ENCODE measurements around the gene MYL11.
A peak's percentile ranks its signal among the peaks of the same experiment; 100 is the strongest.

Gene MYL11

GRCh38 chr16:30406795-30407101, 32.1 kb downstream of the MYL11 start:
- Histone ChIP-seq H3K27me3 (no peaks in the 10 kb centered on the region), H3K27ac (peak overlapping the region; percentile 94)

GRCh38 chr16:30407102-30407803, 32.7 kb downstream of the MYL11 start, which contains the start of gene ZNF771:
Gene ZNF771, plus strand, starts transcription at chr16:30407606. Its CDS starts 448 bp downstream, at chr16:30408054.
- H3K27me3 ChIP-seq: no peaks in the 10 kb centered on the region
- peak within 1 kb of the TSS; percentile 94 for H3K27ac ChIP-seq

More at GRCh38 chr16:30406795-30407101, 32.1 kb downstream of the MYL11 start:
- peaks cover 59% of the 10 kb centered on the region for H3K4me1 ChIP-seq
- H4K20me1 ChIP-seq: peaks cover 22% of the 10 kb centered on the region
- no peaks in the 10 kb centered on the region for H3K9me3 ChIP-seq
- TF ChIP-seq Cebpa-rat (IDR thresholded peaks at IDR 0.05): no peak
- peaks cover 19% of the 10 kb centered on the region for H3K36me3 ChIP-seq
- H3K4me2 ChIP-seq: peak overlapping the region; percentile 93
- peak overlapping the region; percentile 84 for H3K4me3 ChIP-seq
- H3K9ac ChIP-seq: peak overlapping the region; percentile 93

GRCh38 chr16:30407804-30408534, 33.4 kb downstream of the MYL11 start:
- peaks cover 67% of the 10 kb centered on the region for H3K4me1 ChIP-seq
- peak overlapping the region; percentile 84 for H3K4me3 ChIP-seq
- peak overlapping the region; percentile 94 for H3K27ac ChIP-seq
- peak overlapping the region; percentile 93 for H3K9ac ChIP-seq
- H3K36me3 ChIP-seq: peaks cover 31% of the 10 kb centered on the region
- no peaks in the 10 kb centered on the region for H3K27me3 ChIP-seq
- H4K20me1 ChIP-seq: peaks cover 35% of the 10 kb centered on the region
- no peaks in the 10 kb centered on the region for H3K9me3 ChIP-seq
- H3K4me2 ChIP-seq: peak overlapping the region; percentile 93
- no peak for TF ChIP-seq Cebpa-rat (IDR thresholded peaks at IDR 0.05)

More at GRCh38 chr16:30407102-30407803, 32.7 kb downstream of the MYL11 start, which contains the start of gene ZNF771:
- H3K4me2 ChIP-seq: peak within 1 kb of the TSS; percentile 93
- H3K9me3 ChIP-seq: no peaks in the 10 kb centered on the region
- no peak for TF ChIP-seq Cebpa-rat (IDR thresholded peaks at IDR 0.05)
- peaks cover 60% of the 10 kb centered on the region for H3K4me1 ChIP-seq
- H3K4me3 ChIP-seq: peak within 1 kb of the TSS; percentile 84
- H4K20me1 ChIP-seq: peaks cover 27% of the 10 kb centered on the region
- H3K9ac ChIP-seq: peak within 1 kb of the TSS; percentile 93
- peaks cover 24% of the 10 kb centered on the region for H3K36me3 ChIP-seq

- H3K9me3 ChIP-seq: no peaks in the 10 kb centered on the region
- H4K20me1 ChIP-seq: peaks cover 49% of the 10 kb centered on the region
- peaks cover 46% of the 10 kb centered on the region for H3K36me3 ChIP-seq
- H3K27ac ChIP-seq: peak overlapping the region; percentile 94
- H3K4me3 ChIP-seq: peak overlapping the region; percentile 84
- TF ChIP-seq Cebpa-rat (IDR thresholded peaks at IDR 0.05): no peak
- no peaks in the 10 kb centered on the region for H3K27me3 ChIP-seq
- H3K4me1 ChIP-seq: peaks cover 80% of the 10 kb centered on the region
- H3K4me2 ChIP-seq: peak overlapping the region; percentile 93
- peak overlapping the region; percentile 93 for H3K9ac ChIP-seq
Measured at GRCh38 chr16:30409125-30410060, 34.8 kb downstream of the MYL11 start.

DNA sequence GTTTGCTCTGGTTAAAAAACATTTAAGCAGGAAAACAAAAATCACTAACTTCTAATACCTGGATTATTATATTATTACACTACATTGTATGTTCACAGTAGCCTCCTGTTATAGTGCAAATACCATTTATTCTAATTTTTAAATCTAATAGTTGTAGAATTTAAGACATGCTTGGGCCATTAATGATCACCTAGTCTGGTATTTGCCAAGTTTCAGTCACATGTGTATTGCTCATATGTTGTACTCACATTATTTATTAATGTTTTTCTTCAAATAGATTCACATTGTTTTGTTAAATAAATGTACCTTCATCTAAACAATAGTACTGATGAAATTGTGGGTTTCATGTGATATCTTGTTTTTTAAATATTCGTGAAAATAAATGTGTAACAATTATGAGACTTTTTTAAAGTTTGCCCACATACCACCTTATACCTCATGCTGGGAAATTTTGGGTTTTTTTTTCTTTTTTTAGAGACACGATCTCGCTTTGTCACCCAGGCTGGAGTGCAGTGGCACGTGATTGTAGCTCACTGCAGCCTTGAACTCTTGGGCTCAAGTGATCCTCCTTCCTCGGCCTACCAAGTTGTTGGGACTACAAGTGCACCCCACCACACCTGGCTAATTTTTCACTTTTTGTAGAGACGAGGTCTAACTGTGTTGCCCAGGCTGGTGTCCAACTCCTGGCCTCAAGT, 38.7 kb downstream of the MYL11 start:
- H3K9ac ChIP-seq: no peak overlapping the region
- peaks cover 79% of the 10 kb centered on the region for H3K4me1 ChIP-seq
- peaks cover 82% of the 10 kb centered on the region for H4K20me1 ChIP-seq
- no peak overlapping the region for H3K27ac ChIP-seq
- H3K4me3 ChIP-seq: no peak overlapping the region
- peaks cover 66% of the 10 kb centered on the region for H3K36me3 ChIP-seq
- H3K27me3 ChIP-seq: no peaks in the 10 kb centered on the region
- H3K4me2 ChIP-seq: 0 out of 2 replicates have a peak overlapping the region, but pooled peaks have one; percentile 93
- no peaks in the 10 kb centered on the region for H3K9me3 ChIP-seq
- no peak for TF ChIP-seq Cebpa-rat (IDR thresholded peaks at IDR 0.05)

GRCh38 chr16:30414159-30414558, 39.6 kb downstream of the MYL11 start:
- Histone ChIP-seq H3K27me3 (no peaks in the 10 kb centered on the region), H3K36me3 (peaks cover 75% of the 10 kb centered on the region), H3K9me3 (no peaks in the 10 kb centered on the region), H3K4me3 (no peak overlapping the region), H3K4me2 (no peak overlapping the region), H3K27ac (no peak overlapping the region), H3K4me1 (peaks cover 78% of the 10 kb centered on the region), H3K9ac (no peak overlapping the region), H4K20me1 (peaks cover 91% of the 10 kb centered on the region)
- no peak for TF ChIP-seq Cebpa-rat (IDR thresholded peaks at IDR 0.05)

DNA sequence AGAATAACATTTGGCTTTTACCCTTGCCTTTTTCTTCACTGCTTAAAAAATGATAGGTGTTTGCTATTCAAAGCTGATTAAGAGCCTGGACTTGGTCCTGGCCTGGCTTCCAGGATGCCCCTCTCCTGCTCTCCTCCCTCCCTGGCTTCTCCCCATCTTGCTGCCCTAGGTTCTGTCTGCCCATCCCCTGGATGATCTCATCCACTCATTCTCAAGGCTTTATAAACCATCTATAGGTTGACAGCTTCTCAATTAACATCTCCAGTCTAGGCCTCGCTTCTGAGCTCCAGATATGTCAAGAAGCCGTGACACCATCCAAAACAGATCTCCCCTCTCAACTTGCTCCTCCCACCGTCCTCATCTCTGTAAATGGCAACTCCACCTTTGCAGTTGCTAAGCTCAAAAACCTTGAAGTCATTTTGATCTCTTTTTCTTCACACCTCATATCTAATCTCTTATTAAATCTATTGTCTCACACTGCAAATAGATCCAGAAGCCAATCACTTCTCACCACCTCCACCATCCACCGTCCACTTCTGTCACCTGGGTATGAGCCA, 41.5 kb downstream of the MYL11 start:
- H3K4me3 ChIP-seq: no peak overlapping the region
- peaks cover 80% of the 10 kb centered on the region for H3K36me3 ChIP-seq
- peaks cover 94% of the 10 kb centered on the region for H4K20me1 ChIP-seq
- no peak overlapping the region for H3K9ac ChIP-seq
- H3K4me2 ChIP-seq: peak overlapping the region; percentile 91; the same call in 1 of the 2 replicates
- H3K27ac ChIP-seq: no peak overlapping the region
- H3K9me3 ChIP-seq: no peaks in the 10 kb centered on the region
- H3K27me3 ChIP-seq: no peaks in the 10 kb centered on the region
- H3K4me1 ChIP-seq: peaks cover 62% of the 10 kb centered on the region
- no peak for TF ChIP-seq Cebpa-rat (IDR thresholded peaks at IDR 0.05)

GRCh38 chr16:30416624-30417528, 42.3 kb downstream of the MYL11 start:
- H3K4me3 ChIP-seq: peak overlapping the region; percentile 70
- H3K27ac ChIP-seq: peak overlapping the region; percentile 81
- no peaks in the 10 kb centered on the region for H3K9me3 ChIP-seq

More at GRCh38 chr16:30416624-30417528, 42.3 kb downstream of the MYL11 start:
- H3K27me3 ChIP-seq: no peaks in the 10 kb centered on the region
- peaks cover 80% of the 10 kb centered on the region for H3K36me3 ChIP-seq
- peaks cover 54% of the 10 kb centered on the region for H3K4me1 ChIP-seq
- peak overlapping the region; percentile 77 for H3K9ac ChIP-seq
- TF ChIP-seq Cebpa-rat (IDR thresholded peaks at IDR 0.05): no peak
- peak overlapping the region; percentile 91 for H3K4me2 ChIP-seq
- peaks cover 92% of the 10 kb centered on the region for H4K20me1 ChIP-seq

Measured in BLaER1 (cell line).